ENCODE results near the gene RYR2. TPM values are rescaled to one million over a fixed set of nuclear protein-coding genes. Genes with fewer than 3 reads are reported as not detected.

Gene RYR2
- total RNA-seq, 1 donor from 2014 or later: 0.02 TPM

DNA sequence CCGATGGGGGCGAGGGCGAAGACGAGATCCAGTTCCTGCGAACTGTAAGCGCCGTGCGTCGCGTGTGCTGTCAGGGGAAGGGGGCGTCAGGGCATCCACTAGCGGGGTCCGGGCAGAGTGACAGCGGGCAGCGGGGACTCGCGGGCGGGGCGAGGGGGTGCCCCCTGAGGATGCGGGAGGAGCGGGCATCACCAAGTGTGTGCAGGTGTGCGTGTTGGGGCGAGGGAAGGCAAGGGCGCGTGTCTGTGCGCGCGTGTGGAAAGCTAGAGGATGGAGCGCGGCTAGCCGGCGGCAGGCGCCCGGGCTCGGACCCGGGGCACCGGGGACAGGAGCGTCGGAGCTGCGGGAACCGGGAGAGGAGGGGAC lies 525 bp downstream of the RYR2 start:
- Mint-ChIP-seq H3K27ac (no peak overlapping the region), H3K4me3 (no peak overlapping the region), H3K27me3 (peaks cover 46% of the 10 kb centered on the region), H3K4me1 (peaks cover 9% of the 10 kb centered on the region), H3K9me3 (no peaks in the 10 kb centered on the region), H3K36me3 (ENCODE audit: low read depth) (no peaks in the 10 kb centered on the region)
- no peak for DNase-seq
- intact Hi-C loops (cut with micrococcal nuclease): no loop called here

DNA sequence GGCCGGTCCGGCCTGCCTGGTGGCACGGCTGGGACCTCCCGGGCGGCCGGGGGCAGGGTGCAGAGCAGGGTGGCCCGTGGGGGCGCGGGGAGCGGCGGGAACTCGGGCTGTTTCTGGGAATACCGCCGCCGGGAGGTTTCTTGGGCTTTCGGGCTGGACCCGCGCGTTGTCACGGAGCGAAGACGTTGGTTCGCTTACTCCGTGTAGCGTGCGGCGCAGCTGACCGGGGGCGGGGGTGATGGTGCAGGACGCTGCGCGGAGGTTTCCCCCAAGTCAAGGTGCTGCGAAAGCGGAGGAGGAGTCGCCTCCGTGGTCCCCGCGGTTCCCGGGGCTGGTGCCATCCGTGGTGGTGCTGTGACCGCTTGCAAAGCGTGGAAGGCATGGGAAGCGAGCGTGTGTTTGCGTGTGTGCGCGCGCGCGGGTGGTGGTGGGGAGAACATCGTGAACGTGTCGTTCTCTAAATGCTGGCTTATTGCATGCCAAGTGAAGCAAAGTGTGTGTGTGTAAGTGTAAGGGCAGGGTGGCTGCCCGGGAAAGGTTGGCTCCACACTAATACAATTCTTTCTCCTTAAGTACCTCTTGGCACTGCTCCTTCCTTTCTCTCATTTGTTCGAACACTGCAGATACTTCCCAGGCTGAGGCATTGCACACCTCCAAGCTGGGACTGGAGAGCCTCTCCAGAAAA lies 1.1 kb downstream of the RYR2 start:
- H3K4me3 Mint-ChIP-seq: no peak overlapping the region
- peaks cover 9% of the 10 kb centered on the region for H3K4me1 Mint-ChIP-seq
- no peak overlapping the region for H3K27ac Mint-ChIP-seq
- peaks cover 46% of the 10 kb centered on the region for H3K27me3 Mint-ChIP-seq
- no peaks in the 10 kb centered on the region for H3K36me3 Mint-ChIP-seq (ENCODE audit: low read depth)
- DNase-seq: no peak
- intact Hi-C loops (cut with micrococcal nuclease): no loop called here
- H3K9me3 Mint-ChIP-seq: no peaks in the 10 kb centered on the region

DNA sequence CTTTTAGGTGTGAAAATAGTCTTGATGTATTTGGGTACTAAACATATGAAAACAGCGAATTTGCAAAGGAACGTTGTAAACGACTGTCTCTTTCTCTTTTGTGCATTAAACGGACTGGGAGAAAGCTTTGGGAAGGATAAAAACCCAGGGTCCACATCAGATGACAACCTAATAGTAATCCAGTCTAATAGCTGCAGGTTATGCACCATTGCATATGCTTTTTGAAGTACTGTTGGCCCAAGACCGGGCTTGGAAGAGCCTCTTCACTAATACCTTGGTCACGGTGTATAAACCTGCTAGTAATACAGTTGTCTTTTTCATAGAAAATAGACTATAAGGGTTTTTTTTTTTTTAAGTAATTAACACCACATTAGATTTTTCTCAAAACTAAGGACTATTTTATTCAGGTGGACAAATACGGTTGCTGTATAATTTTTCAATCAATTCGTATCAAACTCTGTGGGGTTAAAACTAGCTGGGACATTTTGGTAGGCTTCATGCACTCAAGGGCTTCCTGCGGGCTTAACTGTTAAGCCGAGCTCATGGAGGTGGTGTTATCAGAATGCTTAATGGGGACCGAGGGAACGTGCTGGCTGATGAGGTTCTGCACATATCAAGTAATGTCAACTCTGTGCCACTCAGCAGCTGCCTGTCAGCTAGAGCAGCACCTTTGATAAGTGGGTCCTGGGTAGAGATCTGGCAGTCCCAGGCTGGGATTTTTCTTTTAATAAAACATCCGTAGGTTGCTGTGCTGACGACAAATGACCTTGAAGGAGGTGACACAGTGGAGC lies 2.1 kb downstream of the RYR2 start:
- H3K4me1 Mint-ChIP-seq: peaks cover 9% of the 10 kb centered on the region
- intact Hi-C loops (cut with micrococcal nuclease): no loop called here
- no peaks in the 10 kb centered on the region for H3K36me3 Mint-ChIP-seq (ENCODE audit: low read depth)
- no peak for DNase-seq
- no peak overlapping the region for H3K27ac Mint-ChIP-seq
- peaks cover 44% of the 10 kb centered on the region for H3K27me3 Mint-ChIP-seq
- no peaks in the 10 kb centered on the region for H3K9me3 Mint-ChIP-seq
- H3K4me3 Mint-ChIP-seq: no peak overlapping the region

DNA sequence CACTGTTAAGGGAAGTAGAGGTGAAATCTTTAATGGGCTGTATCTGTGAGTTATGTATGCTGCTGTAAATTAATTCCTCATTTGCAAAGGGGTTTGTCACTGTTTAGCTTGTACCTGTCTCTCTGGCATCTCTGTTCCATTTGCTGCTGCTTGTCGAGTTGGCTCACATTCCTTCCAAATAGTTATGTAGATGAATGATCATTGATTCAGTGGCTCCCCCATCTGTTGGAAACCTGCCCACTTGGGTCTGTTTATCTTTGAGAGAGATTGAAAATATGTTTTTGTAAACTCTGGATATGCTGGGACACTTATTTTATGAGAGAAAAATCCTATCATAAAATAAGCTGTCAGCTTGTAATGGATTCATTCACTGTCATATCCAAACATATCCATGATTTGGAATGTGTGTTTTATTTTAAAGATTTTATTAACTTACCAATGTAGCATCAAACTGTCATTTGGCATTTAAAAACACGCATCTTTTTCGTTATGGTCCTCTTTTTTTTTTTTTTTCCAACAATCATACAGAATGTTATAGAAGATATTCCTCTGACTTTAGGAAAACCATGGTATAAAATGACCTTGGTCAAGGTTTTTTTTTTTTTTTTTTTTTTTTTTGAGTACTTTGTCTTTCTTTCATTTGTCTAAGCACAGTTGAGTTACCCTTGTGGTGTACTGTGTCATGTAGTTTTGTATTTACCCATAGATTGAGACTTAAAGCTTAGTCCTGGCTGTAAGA lies 3.5 kb downstream of the RYR2 start:
- peaks cover 9% of the 10 kb centered on the region for H3K4me1 Mint-ChIP-seq
- no peaks in the 10 kb centered on the region for H3K9me3 Mint-ChIP-seq
- H3K27me3 Mint-ChIP-seq: peaks cover 41% of the 10 kb centered on the region
- H3K4me3 Mint-ChIP-seq: no peak overlapping the region
- no peaks in the 10 kb centered on the region for H3K36me3 Mint-ChIP-seq (ENCODE audit: low read depth)
- intact Hi-C loops (cut with micrococcal nuclease): no loop called here
- DNase-seq: no peak
- no peak overlapping the region for H3K27ac Mint-ChIP-seq

DNA sequence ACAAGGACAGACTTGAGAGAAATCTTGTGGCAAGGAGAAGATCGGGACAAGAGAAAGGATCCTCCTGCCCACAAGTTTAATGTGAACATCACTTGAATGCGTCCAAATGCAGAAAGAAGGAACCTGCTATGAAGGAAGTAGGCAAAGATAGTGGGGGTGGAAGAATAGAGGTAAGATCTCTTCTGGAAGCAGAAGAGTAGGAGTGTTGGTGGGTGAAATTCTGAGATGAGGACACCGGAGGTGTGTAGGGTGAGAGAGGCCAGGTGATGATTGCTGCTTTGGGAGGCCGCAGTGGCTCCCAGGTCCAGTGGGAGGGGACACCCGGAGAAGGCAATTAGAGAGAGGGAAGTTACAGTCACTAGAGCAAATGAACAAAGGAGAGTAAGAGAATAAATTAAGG lies 6.8 kb downstream of the RYR2 start:
- H3K4me1 Mint-ChIP-seq: no peaks in the 10 kb centered on the region
- H3K27me3 Mint-ChIP-seq: peaks cover 18% of the 10 kb centered on the region
- no peak overlapping the region for H3K27ac Mint-ChIP-seq
- H3K4me3 Mint-ChIP-seq: no peak overlapping the region
- no peaks in the 10 kb centered on the region for H3K36me3 Mint-ChIP-seq (ENCODE audit: low read depth)
- intact Hi-C loops (cut with micrococcal nuclease): no loop called here
- no peak for DNase-seq
- no peaks in the 10 kb centered on the region for H3K9me3 Mint-ChIP-seq

DNA sequence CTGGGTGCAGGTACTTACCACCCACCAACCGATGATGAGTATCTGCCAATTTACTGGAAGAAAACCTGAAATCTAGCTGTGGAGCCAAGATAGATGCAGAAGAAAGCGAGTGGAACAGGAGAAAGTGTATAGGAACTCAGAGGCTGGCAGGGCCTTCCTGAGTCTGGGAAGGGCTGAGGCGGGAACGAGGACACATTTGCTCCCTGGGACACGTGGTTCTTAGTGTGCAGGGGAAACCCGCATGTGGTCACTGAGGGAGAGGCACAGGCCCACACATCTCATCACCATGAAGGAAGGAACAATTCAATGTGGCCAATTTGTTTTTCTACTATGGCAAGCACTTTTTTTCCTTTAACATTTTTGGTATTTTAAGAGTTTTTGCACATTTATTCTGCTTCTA lies 8.2 kb downstream of the RYR2 start:
- no peak for DNase-seq
- Mint-ChIP-seq H3K36me3 (ENCODE audit: low read depth) (no peaks in the 10 kb centered on the region), H3K27me3 (peaks cover 5% of the 10 kb centered on the region), H3K4me3 (no peak overlapping the region), H3K4me1 (no peaks in the 10 kb centered on the region), H3K27ac (no peak overlapping the region), H3K9me3 (no peaks in the 10 kb centered on the region)
- intact Hi-C loops (cut with micrococcal nuclease): no loop called here

DNA sequence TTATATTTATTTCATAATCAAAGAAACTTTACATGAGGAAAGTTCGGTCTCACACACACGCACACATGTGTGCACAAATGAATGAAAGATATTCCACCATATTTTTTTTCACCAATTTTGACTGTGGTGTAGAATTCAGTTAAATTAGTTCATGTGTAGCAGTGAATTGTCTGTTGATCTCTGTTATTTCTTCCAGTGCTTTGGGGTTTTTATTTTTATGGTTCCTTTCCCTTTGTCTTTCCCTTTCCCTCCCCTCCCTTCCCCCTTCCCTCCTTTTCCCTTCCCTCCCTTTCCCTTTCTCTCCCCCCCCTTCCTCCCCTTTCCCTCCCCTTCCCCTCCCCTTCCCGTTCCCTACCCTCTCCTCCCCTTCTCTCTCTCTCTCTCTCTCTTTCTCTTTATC lies 8.9 kb downstream of the RYR2 start:
- intact Hi-C loops (cut with micrococcal nuclease): no loop called here
- Mint-ChIP-seq H3K4me1 (no peaks in the 10 kb centered on the region), H3K36me3 (ENCODE audit: low read depth) (no peaks in the 10 kb centered on the region), H3K9me3 (no peaks in the 10 kb centered on the region), H3K27me3 (peaks cover 3% of the 10 kb centered on the region), H3K4me3 (no peak overlapping the region), H3K27ac (no peak overlapping the region)
- DNase-seq: no peak

DNA sequence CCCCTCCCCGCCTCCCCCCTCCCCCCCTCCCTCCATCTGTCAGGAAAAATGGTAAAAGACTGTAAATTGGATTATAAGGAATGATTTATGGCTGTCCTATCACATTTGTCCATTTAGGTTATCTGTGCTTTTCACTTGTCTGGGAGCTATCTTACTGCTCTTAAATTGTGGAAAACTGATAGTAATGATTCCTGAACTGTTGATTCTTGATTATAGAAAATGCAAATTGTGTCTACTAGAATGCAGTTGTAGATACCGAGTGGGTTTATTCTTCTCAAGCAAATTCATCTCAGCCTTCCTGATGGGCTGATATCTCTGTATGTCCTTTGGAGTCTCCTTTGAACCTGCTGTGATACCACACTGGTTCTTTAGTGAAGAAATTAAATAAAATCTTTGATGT lies 12.3 kb downstream of the RYR2 start:
- H3K4me1 Mint-ChIP-seq: no peaks in the 10 kb centered on the region
- H3K9me3 Mint-ChIP-seq: no peaks in the 10 kb centered on the region
- no peak overlapping the region for H3K27ac Mint-ChIP-seq
- no peak overlapping the region for H3K4me3 Mint-ChIP-seq
- intact Hi-C loops (cut with micrococcal nuclease): no loop called here
- no peaks in the 10 kb centered on the region for H3K36me3 Mint-ChIP-seq (ENCODE audit: low read depth)
- no peak for DNase-seq
- H3K27me3 Mint-ChIP-seq: peaks cover 5% of the 10 kb centered on the region

DNA sequence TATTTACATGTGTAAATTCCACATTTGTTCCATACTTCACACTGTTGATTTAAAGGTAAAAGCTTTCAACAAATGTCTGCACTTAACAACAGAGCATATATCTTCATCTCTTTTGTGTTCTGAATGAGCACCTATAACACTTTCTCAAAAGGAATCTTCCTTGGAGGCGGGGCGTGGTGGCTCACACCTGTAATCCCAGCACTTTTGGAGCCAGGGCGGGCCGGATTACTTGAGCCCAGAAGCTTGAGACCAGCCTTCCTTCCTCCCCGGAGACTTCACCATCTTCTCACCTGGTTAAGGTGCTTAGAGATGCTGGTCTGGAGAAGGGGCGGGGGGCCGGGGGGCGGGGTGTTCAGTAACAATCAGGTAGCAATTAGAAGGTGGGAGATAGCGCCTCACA lies 16.5 kb downstream of the RYR2 start:
- no peak for DNase-seq
- no peaks in the 10 kb centered on the region for H3K9me3 Mint-ChIP-seq
- H3K36me3 Mint-ChIP-seq (ENCODE audit: low read depth): no peaks in the 10 kb centered on the region
- no peaks in the 10 kb centered on the region for H3K4me1 Mint-ChIP-seq
- peaks cover 3% of the 10 kb centered on the region for H3K27me3 Mint-ChIP-seq
- intact Hi-C loops (cut with micrococcal nuclease): no loop called here
- H3K27ac Mint-ChIP-seq: no peak overlapping the region
- no peak overlapping the region for H3K4me3 Mint-ChIP-seq

DNA sequence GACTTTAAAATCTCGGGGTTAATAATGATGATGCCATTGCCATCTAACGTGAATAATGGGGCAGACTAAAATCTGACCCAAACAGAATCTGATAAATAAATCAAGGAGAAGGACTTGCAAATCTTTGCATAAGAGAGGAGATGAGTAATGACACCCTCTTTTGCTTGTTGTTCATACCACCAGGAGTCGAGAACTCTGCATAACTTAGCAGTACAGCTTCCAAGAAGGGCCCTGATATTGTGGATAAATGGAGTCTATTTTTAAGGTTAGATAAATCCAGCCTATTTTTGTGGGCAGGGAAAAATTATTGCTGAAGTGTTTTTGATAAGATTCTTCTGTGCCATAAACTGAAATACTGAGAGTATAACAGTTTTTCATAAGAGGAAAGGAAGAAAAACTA lies 17.3 kb downstream of the RYR2 start:
- H3K27ac Mint-ChIP-seq: no peak overlapping the region
- intact Hi-C loops (cut with micrococcal nuclease): no loop called here
- H3K36me3 Mint-ChIP-seq (ENCODE audit: low read depth): no peaks in the 10 kb centered on the region
- no peaks in the 10 kb centered on the region for H3K9me3 Mint-ChIP-seq
- H3K27me3 Mint-ChIP-seq: peaks cover 3% of the 10 kb centered on the region
- no peak for DNase-seq
- H3K4me1 Mint-ChIP-seq: no peaks in the 10 kb centered on the region
- no peak overlapping the region for H3K4me3 Mint-ChIP-seq

DNA sequence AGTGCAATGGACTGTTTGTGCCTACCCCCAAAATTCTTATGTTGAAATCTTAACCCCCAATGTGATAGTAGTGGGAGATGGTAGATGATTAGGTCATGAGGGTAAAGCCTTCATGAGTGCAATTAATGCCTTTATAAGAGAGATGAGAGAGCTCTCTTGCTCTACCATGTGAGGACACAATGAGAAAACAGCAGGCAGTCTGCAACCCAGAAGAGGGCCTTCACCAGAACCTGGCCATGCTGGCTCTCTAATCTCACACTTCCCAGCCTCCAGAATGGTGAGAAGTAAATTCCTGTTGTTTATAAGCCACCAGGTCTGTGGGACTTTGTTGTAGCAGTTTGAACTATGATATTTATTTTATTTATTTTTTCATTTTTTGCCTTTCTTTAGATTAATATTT lies 21.0 kb downstream of the RYR2 start:
- H3K9me3 Mint-ChIP-seq: no peaks in the 10 kb centered on the region

DNA sequence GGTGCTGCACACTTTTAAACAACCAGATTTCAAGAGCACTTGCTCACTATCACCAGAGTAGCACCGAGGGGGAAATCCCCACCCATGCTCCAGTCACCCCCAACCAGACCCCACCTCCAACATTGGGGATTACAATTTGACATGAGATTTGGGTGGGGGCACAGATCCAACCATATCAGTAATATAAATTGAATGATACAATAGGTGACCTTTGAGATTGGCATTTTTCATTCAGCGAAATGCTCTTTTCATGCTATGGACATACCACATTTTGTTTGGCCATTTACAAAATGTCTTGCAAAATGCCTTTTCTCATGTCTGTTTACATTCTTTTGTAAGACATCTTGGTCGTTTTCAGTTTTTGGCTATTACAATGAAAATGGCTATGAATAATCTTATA lies 23.9 kb downstream of the RYR2 start:
- H3K27me3 Mint-ChIP-seq: no peaks in the 10 kb centered on the region
- no peak overlapping the region for H3K27ac Mint-ChIP-seq
- no peaks in the 10 kb centered on the region for H3K36me3 Mint-ChIP-seq (ENCODE audit: low read depth)
- H3K9me3 Mint-ChIP-seq: no peaks in the 10 kb centered on the region
- no peak for DNase-seq
- H3K4me3 Mint-ChIP-seq: no peak overlapping the region
- intact Hi-C loops (cut with micrococcal nuclease): no loop called here
- no peaks in the 10 kb centered on the region for H3K4me1 Mint-ChIP-seq

More for the DNA sequence above, 21.0 kb downstream of the RYR2 start:
- no peaks in the 10 kb centered on the region for H3K27me3 Mint-ChIP-seq
- H3K36me3 Mint-ChIP-seq (ENCODE audit: low read depth): no peaks in the 10 kb centered on the region
- H3K27ac Mint-ChIP-seq: no peak overlapping the region
- H3K4me3 Mint-ChIP-seq: no peak overlapping the region
- DNase-seq: no peak
- intact Hi-C loops (cut with micrococcal nuclease): no loop called here
- no peaks in the 10 kb centered on the region for H3K4me1 Mint-ChIP-seq

DNA sequence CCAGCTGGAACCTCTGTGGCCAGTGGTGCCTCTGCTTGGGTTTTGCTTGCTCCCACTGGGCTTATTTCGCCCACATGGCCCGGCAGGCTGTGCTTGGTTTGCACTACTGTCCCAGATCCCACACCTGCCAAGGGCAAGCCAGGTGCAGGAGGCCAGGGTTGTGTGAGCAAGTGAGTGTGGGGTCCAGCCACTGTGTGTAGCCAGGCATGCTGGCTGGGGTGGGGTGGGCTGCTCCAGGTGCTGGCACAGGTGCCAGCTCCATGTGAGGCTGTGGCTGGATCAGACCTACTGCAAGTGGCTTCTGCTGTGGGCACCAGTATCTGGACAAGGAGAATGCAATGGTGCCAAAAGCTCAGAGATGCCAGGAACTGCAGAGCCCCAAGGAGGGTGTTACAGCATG lies 28.5 kb downstream of the RYR2 start:
- DNase-seq: no peak
- no peaks in the 10 kb centered on the region for H3K27me3 Mint-ChIP-seq
- H3K36me3 Mint-ChIP-seq (ENCODE audit: low read depth): no peaks in the 10 kb centered on the region
- H3K4me1 Mint-ChIP-seq: no peaks in the 10 kb centered on the region
- no peaks in the 10 kb centered on the region for H3K9me3 Mint-ChIP-seq
- intact Hi-C loops (cut with micrococcal nuclease): no loop called here
- H3K4me3 Mint-ChIP-seq: no peak overlapping the region
- H3K27ac Mint-ChIP-seq: no peak overlapping the region

DNA sequence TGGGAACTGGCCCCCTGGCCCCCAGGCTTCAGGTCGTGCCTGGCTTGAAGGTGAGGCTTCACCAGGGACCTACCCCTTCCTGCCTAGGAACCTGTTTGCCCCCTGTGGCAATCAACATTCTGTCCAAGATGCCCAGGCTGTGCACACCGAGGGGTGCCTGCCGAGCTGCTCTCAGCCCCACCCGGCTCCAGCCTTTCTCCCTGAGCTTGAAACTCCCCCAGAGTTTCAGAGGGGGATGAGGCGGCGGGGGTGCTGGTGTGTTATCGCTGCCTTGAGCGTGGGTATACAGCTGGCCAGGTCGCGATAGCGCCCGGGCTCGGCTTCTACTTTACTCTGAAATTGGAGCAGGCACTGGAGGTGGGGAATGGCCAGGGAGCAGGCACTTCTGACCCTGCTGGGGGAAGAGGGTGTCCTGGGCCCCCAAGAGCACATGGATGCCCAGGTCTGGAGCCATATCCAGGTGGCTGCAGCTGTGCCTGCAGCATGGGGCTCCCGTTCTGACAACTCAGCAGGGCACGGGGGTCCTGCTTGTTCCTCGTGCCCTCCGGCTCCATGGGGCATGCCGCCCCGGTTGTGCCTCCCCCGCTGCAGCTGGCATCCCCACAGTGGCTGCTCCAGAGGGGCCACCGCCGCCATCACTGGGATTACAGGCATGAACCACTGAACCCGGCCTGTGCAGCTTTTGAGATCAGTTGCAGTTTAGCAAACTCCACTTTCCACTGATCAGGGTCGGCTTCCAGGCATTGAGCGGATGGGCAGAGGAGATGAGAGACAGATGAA lies 29.8 kb downstream of the RYR2 start:
- DNase-seq: no peak
- Mint-ChIP-seq H3K4me1 (no peaks in the 10 kb centered on the region), H3K27me3 (no peaks in the 10 kb centered on the region), H3K36me3 (ENCODE audit: low read depth) (no peaks in the 10 kb centered on the region), H3K27ac (no peak overlapping the region), H3K4me3 (no peak overlapping the region), H3K9me3 (no peaks in the 10 kb centered on the region)
- intact Hi-C loops (cut with micrococcal nuclease): no loop called here
